Measurements from ENCODE around the gene FIGN.

FIGN gene

DNA sequence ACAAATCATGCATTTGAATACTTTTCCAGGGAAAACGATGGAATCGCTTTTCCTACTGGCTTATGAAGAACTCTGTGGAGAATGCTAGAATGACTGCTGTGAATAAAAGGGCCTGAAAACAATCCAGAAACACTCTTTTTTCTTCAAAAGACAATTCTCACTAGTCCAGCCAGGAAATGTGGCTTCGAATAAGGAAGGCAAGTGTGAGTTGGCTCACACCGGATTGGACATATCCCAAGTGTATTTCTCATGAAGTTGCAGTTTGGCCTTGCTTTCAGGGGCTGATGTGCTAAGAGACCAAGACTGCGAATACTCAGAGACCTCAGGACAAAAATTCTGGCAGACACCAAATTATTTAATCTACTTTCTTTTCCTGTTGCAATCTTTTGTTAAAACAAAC, 54.1 kb downstream of the FIGN start:
- TF ChIP-seq ZFX (IDR thresholded peaks at IDR 0.05; ENCODE audit: borderline replicate concordance): no peak

DNA sequence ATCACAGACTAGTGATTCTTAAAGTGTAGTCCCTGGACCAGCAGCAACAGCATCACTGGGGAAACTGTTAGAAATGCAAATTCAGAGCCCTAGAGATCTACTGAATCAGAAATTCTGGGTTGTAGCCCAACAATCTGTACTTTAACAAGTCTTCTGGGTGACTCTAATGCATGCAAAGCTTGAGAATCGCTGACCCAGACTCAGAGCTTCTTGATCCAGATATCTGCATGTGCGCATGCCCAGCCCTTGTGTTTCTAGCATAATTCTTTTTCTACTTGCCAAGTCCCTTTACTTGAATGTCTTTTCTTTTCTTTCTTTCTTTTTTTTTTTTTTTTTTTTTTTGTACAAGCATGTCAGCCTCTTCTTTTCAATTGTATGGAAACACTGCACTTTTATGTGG, 60.4 kb downstream of the FIGN start:
- no peak overlapping the region for H3K27ac ChIP-seq
- TF ChIP-seq ZFX (IDR thresholded peaks at IDR 0.05; ENCODE audit: borderline replicate concordance): no peak
- TF ChIP-seq, protein P1, sequence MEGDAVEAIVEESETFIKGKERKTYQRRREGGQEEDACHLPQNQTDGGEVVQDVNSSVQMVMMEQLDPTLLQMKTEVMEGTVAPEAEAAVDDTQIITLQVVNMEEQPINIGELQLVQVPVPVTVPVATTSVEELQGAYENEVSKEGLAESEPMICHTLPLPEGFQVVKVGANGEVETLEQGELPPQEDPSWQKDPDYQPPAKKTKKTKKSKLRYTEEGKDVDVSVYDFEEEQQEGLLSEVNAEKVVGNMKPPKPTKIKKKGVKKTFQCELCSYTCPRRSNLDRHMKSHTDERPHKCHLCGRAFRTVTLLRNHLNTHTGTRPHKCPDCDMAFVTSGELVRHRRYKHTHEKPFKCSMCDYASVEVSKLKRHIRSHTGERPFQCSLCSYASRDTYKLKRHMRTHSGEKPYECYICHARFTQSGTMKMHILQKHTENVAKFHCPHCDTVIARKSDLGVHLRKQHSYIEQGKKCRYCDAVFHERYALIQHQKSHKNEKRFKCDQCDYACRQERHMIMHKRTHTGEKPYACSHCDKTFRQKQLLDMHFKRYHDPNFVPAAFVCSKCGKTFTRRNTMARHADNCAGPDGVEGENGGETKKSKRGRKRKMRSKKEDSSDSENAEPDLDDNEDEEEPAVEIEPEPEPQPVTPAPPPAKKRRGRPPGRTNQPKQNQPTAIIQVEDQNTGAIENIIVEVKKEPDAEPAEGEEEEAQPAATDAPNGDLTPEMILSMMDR (IDR thresholded peaks at IDR 0.05): no peak

More for the DNA sequence above, 54.1 kb downstream of the FIGN start:
- no peak overlapping the region for H3K27ac ChIP-seq

DNA sequence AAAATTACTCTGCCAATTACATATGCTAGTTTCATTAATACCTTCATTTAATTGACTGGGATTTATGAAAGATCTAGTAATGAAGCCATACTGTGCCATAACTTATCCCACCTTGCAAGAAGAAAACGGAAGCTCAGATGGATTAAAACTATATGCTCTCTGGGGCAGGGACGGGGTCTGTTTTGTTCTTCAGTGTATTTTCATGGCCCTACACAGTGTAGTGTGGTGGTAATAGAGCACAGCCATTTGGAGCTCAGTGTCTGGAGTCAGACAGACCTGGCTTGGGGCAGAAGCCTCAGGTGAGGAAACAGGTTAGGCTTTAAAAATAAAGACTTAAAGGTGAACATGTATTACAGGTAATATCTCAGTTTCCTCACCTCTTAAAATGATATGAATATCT, 62.3 kb downstream of the FIGN start:
- TF ChIP-seq, protein P1 (IDR thresholded peaks at IDR 0.05): no peak
- no peak overlapping the region for H3K27ac ChIP-seq

DNA sequence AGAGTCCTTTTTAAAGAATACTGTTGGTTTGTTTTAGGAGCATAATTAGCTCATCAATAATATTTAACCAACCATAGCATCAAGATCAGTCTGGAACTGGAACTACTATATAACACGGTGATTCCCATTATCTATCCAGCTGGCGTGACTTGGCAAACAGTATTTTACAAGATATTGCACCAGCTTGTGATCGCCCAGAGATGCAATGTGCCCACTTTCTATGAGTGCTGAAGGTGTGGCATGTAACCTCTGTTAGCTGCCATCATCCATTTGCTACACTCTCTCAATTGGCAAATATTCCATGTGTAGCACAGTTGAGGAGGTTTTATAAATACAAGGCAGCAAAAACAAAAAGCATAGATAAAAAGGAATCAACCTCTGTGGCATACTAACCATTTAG, 64.9 kb downstream of the FIGN start:
- no peak overlapping the region for H3K27ac ChIP-seq
- no peak for TF ChIP-seq ZFX (IDR thresholded peaks at IDR 0.05; ENCODE audit: borderline replicate concordance)
- TF ChIP-seq, protein P1 (IDR thresholded peaks at IDR 0.05): no peak

DNA sequence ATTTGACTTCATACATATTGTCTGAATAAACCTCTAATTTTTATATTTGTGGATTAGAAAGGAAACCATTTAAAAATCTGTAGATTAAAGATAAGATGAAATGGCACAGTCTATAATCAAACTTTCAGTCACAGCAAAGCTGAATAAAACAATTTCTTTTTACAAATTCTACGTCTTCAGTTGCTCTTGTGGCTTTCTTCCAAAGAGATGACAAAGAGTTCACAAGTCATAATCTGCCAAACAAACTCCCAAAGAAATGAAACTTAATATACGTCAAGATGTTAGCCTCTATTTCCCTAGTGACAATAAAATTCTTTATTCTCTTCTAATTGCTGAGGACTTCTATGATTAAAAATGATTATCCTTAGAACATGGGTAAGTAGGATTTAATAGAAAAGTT, 66.3 kb downstream of the FIGN start:
- no peak overlapping the region for H3K27ac ChIP-seq
- TF ChIP-seq ZFX (IDR thresholded peaks at IDR 0.05; ENCODE audit: borderline replicate concordance): no peak
- TF ChIP-seq, protein P1 (IDR thresholded peaks at IDR 0.05): no peak

DNA sequence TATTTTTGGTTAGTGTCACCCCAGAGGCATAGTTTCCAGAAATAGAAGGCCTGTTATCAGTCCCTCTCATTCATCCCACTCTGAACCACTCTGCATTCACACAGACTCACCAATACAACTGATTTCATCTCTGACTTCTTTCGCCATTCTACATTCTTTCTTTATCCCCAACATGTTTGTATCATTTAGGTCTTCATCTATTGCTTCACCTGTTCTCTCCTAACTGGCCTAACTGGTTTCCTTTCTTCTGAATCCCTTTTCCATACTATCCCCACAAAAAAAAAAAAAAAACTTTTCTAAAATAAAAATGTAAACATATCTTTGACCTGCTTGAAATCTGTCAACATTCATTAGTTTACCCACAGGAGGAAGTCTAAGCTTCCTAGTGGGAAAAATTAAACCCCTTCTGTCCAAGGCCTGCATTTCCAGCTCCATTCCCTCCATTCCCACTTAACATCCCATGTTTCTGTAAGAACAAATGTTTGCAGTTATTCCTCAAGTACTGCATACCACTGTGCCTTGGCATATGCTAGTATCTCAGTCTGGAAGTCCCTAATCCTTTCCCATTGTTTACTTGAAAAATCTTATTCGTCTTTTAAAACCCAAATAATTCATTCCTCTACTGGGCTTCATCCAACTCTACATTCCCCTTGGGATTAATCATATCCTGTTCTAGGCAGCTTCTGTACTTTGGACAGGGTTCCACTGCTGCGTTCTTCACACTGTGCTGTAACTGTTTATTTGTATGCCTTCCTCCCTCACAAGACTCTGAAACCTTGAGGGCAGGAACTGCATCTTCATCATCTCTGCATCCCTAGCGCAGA, 68.5 kb downstream of the FIGN start:
- TF ChIP-seq, protein P1 (IDR thresholded peaks at IDR 0.05): no peak
- no peak for TF ChIP-seq ZFX (IDR thresholded peaks at IDR 0.05; ENCODE audit: borderline replicate concordance)
- H3K27ac ChIP-seq: no peak overlapping the region

DNA sequence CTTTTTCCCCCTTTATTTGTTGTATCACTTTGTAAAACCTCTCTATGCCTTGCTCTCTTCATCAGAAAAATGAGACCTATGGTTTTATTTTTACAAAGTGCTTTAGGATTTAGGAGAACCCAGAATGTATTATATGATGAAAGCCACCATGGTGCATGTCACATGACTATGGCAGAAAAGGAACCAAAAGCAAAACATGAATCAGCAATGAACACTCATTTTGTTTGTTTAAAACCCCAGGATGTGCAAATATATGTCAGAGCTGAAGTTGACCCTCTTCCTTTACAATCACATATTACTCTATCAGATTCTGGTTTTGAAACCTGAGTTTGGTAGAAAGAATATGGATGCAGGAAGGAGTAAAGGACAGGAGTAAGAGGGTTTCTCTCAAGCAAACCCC, 70.0 kb downstream of the FIGN start:
- H3K27ac ChIP-seq: no peak overlapping the region

More for the DNA sequence above, 70.0 kb downstream of the FIGN start:
- TF ChIP-seq, protein P1 (IDR thresholded peaks at IDR 0.05): no peak
- no peak for TF ChIP-seq ZFX (IDR thresholded peaks at IDR 0.05; ENCODE audit: borderline replicate concordance)
